Gastrocnemius medialis (tissue), 4 donors: ENCODE results near the gene IGFALS. TPM values are rescaled to one million over a fixed set of nuclear protein-coding genes. Genes with fewer than 3 reads are reported as not detected.

ENCODE experiments used
- ATAC-seq, 2 donors: fragments of 150-250 bp; one replicate each; pipeline ENCODE4 v1.9.1; 2016
- DNase-seq, 2 donors: peaks; one replicate each; pipeline ENCODE4 v3.0.0-alpha.2; 2019
- H3K27ac ChIP-seq, 4 donors: fragments of 200-600 bp; sonication (generic); 1 replicate in 1 of 4; 2 replicates in 3 of 4; pipeline ENCODE4 v1.5.1; 2016 to 2018; ENCODE audit warnings: mild to moderate bottlenecking in 2 of 4, moderate library complexity in 1 of 4
- H3K27me3 ChIP-seq, 3 donors: fragments of 200-600 bp; sonication (generic) in 2 of 3; 1 replicate in 1 of 3; 2 replicates in 2 of 3; pipeline versions ENCODE4 v1.5.1 to v1.6.0; 2016 to 2019; ENCODE audit warnings: mild to moderate bottlenecking in 1 of 3, moderate library complexity in 1 of 3
- H3K36me3 ChIP-seq, 2 donors: fragments of 200-600 bp; sonication (generic) in 1 of 2; one replicate each; pipeline ENCODE4 v1.5.1; 2017 to 2018
- H3K4me1 ChIP-seq, 2 donors: fragments of 200-600 bp; sonication (generic) in 1 of 2; one replicate each; pipeline ENCODE4 v1.5.1; 2016 to 2017; ENCODE audit warnings: mild to moderate bottlenecking in 2 of 2
- H3K4me3 ChIP-seq, 4 donors: fragments of 200-600 bp; sonication (generic) in 3 of 4; 1 replicate in 1 of 4; 2 replicates in 3 of 4; pipeline ENCODE4 v1.5.1; 2016 to 2019; ENCODE audit warnings: mild to moderate bottlenecking in 2 of 4
- H3K9me3 ChIP-seq, 3 donors: fragments of 200-600 bp; sonication (generic) in 2 of 3; 1 replicate in 1 of 3; 2 replicates in 2 of 3; pipeline ENCODE4 v1.5.1; 2016 to 2019
- POLR2A ChIP-seq, 2 donors: fragments of 450-650 bp; IDR thresholded peaks; one replicate each; pipeline ENCODE4 v1.6.1; 2017; ENCODE audit warnings: antibody characterized with exemption in 2 of 2, mild to moderate bottlenecking in 2 of 2, moderate library complexity in 2 of 2
- in situ Hi-C, 4 donors: fragments of 200-750 bp; cut with MboI; loops; one replicate each; pipeline versions ENCODE4 v1.15.0 to v1.8.0; 2017; ENCODE audit warnings: low sequenced_read_pairs in 4 of 4
- intact Hi-C: fragments of 100-400 bp; cut with DNase I; formaldehyde crosslinking; loops from one replicate; pipeline ENCODE4 v1.15.1; 2023; ENCODE audit warnings: low total_unique reads
- total RNA-seq, 4 donors: library from RNA; depleted of rRNA; stranded (reverse); fragments of >200 nt; gene quantifications; one replicate each; pipeline versions ENCODE4 v1.1.0 to v1.2.3, GENCODE V29; 2016
- TF ChIP-seq, protein P1 (sequence below), 5 experiments: fragments of 450-650 bp in 3 of 5; fragments of 200-600 bp in 2 of 5; sonication (generic) in 2 of 5; IDR thresholded peaks in 4 of 5; conservative IDR thresholded peaks in 1 of 5; 1 replicate in 4 of 5; 2 replicates in 1 of 5; pipeline ENCODE4 v1.5.1; 2016 to 2019; ENCODE audit warnings: antibody characterized with exemption in 5 of 5, mild to moderate bottlenecking in 3 of 5, moderate library complexity in 3 of 5

The IGFALS gene
- total RNA-seq, 4 donors from 2014 or later, result 0.20 to 0.22 TPM; not detected in 2

DNA sequence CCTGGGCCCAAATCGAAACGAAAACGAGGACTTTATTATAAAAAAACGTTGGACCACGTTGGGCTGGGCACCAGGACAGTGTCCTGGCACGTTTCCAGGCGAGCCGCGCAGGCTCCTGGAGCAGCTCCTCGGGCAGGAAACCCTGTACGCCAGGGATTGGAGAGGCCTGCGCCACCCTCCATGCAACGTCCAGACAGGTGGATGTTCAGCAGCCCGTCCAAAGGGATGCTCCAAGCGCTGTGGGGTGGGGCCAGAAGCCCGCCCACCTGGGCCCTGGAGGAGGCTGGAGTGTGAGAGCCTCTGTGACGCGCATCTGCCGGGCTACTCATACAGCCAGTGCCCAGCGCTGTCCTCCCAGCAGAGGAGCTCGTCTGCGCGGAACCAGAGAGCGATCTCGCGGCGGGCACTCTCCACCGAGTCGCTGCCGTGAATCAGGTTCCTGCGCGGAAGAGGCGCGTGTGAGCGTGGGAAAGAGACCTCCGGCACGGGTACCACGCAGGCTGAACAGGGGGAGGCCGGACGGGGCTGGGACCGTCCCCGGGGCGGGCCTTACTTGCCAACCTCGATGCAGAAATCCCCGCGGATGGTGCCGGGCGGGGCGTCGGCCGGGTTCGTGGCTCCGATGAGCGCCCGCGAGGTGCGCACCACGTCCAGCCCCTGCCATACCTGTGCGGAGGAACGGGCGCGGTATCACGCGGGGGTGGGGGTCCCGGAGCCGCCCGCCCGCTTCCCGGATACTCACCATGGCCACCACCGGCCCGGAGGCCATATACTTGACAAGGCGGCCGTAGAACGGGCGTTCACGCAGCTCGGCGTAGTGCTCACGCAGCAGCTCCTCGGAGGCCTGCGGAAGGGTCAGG, 22.9 kb downstream of the IGFALS start:
- Histone ChIP-seq H3K4me1 (peaks cover 24 to 41% of the 10 kb centered on the region in 2 donors), H3K36me3 (peaks cover 0 to 33% of the 10 kb centered on the region in 2 donors), H3K9me3 (no peaks in the 10 kb centered on the region), H3K27me3 (no peaks in the 10 kb centered on the region), H3K27ac (peak overlapping the region; percentile 77 to 99 (median 94)), H3K4me3 (peak overlapping the region; percentile 70 to 99 (median 79))
- intact Hi-C loops (loop anchor here (10.0 kb wide), 1 partner anchor 444 kb away; the partner anchor contains the start of genes BRICD5 and PGP), in situ Hi-C loops (no loop called here)
- ATAC-seq (peak; percentile 6 to 19), DNase-seq (peak in 1 of 2 donors; percentile 60)
- no peak for TF ChIP-seq POLR2A (IDR thresholded peaks at IDR 0.05)

DNA sequence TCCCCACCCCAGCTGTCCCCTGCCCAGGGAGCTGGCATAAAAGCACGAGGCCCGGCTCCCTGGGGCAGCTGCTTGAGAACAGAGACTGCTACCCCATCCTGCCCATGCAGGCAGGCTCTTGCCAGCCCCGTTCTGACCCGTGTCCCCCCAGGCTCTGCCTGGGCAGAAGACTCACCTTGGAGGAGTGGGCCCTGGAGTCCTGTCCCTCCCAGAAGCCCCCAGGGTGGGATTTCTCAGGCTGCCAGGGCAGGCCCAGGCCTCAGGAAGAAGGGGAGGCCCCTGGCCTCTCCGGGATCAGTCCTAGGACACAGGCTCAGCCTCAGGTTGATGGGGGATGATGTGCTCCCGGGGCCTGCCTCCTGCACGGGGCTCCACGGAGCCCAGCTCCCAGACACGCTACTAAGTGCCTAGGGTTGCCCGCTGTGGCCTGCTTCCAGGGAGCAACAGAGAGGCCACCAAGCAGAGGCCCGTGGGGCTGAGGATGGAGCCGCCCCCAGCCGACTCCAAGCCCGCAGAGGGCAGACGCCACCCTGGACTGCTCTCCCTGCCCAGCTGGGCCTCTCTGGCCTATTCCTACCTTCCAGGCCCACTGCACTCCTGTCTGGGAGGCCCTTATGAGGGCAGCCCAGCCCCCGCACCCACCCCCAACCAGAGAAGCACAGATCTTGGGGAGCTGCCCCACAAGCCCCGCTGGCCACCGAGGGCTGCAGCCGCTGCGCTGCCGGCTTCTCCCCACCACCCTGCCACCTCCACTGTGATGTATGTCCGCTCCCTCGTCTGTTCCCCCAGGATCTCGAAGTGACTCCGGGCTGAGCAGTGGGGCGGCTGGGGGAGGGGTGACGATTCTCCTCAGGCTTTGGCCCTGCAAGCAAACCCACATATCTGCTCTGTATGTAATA, 23.9 kb downstream of the IGFALS start:
- Histone ChIP-seq H3K4me1 (peaks cover 24 to 37% of the 10 kb centered on the region in 2 donors), H3K27me3 (no peaks in the 10 kb centered on the region), H3K36me3 (peaks cover 0 to 39% of the 10 kb centered on the region in 2 donors), H3K27ac (peak overlapping the region; percentile 77 to 99 (median 94)), H3K4me3 (peak overlapping the region in 3 of 4 donors; percentile 70 to 81 (median 77)), H3K9me3 (no peaks in the 10 kb centered on the region)
- TF ChIP-seq, protein P1, sequence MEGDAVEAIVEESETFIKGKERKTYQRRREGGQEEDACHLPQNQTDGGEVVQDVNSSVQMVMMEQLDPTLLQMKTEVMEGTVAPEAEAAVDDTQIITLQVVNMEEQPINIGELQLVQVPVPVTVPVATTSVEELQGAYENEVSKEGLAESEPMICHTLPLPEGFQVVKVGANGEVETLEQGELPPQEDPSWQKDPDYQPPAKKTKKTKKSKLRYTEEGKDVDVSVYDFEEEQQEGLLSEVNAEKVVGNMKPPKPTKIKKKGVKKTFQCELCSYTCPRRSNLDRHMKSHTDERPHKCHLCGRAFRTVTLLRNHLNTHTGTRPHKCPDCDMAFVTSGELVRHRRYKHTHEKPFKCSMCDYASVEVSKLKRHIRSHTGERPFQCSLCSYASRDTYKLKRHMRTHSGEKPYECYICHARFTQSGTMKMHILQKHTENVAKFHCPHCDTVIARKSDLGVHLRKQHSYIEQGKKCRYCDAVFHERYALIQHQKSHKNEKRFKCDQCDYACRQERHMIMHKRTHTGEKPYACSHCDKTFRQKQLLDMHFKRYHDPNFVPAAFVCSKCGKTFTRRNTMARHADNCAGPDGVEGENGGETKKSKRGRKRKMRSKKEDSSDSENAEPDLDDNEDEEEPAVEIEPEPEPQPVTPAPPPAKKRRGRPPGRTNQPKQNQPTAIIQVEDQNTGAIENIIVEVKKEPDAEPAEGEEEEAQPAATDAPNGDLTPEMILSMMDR (IDR thresholded peaks at IDR 0.05 in 4 of 5, conservative IDR thresholded peaks at IDR 0.05 in 1 of 5), result no peak
- TF ChIP-seq POLR2A (IDR thresholded peaks at IDR 0.05), result no peak
- in situ Hi-C loops (no loop called here), intact Hi-C loops (loop anchor here (10.0 kb wide), 1 partner anchor 445 kb away; the partner anchor contains the start of genes BRICD5 and PGP)
- ATAC-seq (no peak), DNase-seq (no peak)

DNA sequence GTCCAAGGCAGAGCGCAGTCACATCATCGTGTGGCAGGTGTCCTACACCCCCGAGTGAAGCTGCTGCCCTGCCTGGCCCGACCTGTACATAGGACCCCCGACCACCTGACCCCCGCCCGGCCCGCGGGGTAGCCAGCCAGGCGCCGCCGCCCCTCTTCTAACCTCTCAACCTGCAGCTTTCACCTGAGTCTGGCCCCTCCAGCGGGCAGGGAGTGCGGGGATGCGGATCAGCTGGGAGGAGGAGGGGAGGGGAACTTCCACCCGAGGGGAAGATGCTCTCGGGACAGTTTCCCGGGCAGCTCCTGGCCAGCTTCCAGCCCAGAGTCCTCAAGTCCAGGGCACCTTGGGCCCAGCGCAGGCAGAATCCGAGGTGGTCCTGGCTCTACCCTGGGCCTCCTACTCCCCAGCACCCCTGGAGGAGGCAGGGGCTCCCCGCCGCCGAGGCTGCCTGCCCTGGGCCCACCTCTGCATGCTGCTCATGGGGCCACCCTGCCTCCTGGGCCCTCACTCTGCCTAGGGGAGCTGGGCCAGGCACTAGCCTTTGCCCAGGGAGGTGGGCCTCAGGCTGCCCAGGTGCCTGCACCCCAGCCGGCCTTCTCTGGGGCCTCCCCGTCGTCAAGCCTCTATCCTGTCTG, 24.6 kb downstream of the IGFALS start:
- Histone ChIP-seq H3K27ac (peak overlapping the region in 1 of 4 donors; percentile 93), H3K4me1 (peaks cover 16 to 29% of the 10 kb centered on the region in 2 donors), H3K36me3 (peaks cover 0 to 45% of the 10 kb centered on the region in 2 donors), H3K27me3 (no peaks in the 10 kb centered on the region), H3K4me3 (no peak overlapping the region), H3K9me3 (no peaks in the 10 kb centered on the region)
- no peak for TF ChIP-seq POLR2A (IDR thresholded peaks at IDR 0.05)
- TF ChIP-seq, protein P1 (IDR thresholded peaks at IDR 0.05 in 4 of 5, conservative IDR thresholded peaks at IDR 0.05 in 1 of 5), result no peak
- ATAC-seq, result no peak
- in situ Hi-C loops (no loop called here), intact Hi-C loops (no loop called here)
- DNase-seq, result no peak

DNA sequence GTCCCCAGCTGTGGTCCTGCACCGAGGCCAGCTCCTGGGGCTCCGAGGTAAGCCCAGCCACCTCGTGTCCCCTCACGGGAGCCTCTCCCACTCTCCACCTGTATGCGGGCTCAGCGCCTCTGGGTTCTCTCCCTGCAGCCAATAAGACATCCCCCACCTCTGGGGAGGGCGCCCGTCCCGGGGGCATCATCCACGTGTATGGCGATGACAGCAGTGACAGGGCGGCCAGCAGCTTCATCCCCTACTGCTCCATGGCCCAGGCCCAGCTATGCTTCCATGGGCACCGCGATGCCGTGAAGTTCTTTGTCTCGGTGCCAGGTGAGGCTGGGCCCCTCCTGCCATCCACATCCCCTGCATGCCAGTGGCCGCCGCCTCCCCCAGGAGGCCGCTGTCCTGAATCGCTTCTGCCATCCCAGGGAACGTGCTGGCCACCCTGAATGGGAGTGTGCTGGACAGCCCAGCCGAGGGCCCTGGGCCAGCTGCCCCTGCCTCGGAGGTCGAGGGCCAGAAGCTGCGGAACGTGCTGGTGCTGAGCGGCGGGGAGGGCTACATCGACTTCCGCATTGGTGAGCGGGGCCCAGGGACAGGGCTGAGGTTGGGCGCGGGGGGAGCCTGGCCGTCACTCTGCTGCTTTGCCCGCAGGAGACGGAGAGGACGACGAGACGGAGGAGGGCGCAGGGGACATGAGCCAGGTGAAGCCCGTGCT, 25.3 kb downstream of the IGFALS start:
- no peaks in the 10 kb centered on the region for H3K9me3 ChIP-seq
- H3K27me3 ChIP-seq, result no peaks in the 10 kb centered on the region
- H3K4me1 ChIP-seq, result peaks cover 13 to 24% of the 10 kb centered on the region in 2 donors
- no peak overlapping the region for H3K4me3 ChIP-seq
- in situ Hi-C loops, result no loop called here
- H3K36me3 ChIP-seq, result peaks cover 0 to 48% of the 10 kb centered on the region in 2 donors
- intact Hi-C loops, result no loop called here
- no peak for DNase-seq
- no peak for TF ChIP-seq POLR2A (IDR thresholded peaks at IDR 0.05)
- no peak for ATAC-seq
- H3K27ac ChIP-seq, result no peak overlapping the region
